GM18526 (cell line): ENCODE results near the gene KCNJ10.

Source experiments
- POLR2A ChIP-seq: IDR thresholded peaks from 3 replicates; pipeline ENCODE4 v1.6.1; 2011; ENCODE audit not compliant: insufficient read length; ENCODE audit errors: extremely low read depth

Gene KCNJ10

GRCh38 chr1:160069460-160070231, at the start of gene KCNJ10:
KCNJ10 (minus strand) TSS chr1:160070160; CDS start chr1:160042532, 27,628 bp downstream.
- no peak for TF ChIP-seq POLR2A

GRCh38 chr1:160118928-160119327, 49.0 kb upstream of the KCNJ10 start:
- no peak for TF ChIP-seq POLR2A

DNA sequence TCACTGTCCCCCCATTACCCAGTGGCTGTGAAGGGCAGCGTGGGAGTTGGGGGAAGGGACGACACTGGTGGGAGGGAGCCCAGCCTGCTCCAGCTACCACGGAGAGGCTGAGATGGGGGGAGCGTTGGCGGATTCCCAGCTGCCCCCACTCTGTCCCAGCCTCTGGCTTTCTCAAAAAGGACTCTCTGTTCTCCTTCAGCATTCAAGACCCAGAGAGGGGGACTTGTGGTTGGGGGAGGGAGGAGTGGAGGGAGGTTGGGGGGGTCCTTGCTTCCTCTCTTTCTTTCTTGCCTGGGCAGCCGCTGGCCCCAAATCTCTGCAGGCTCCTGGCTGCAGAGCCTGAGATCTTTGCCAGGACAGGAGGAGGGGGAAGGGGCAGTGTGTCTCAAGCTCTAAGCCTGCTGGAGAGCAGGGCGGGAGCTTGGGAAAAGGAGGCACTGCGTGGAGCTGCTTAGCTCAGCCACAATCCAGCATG, 47.8 kb upstream of the KCNJ10 start:
- TF ChIP-seq POLR2A = no peak

DNA sequence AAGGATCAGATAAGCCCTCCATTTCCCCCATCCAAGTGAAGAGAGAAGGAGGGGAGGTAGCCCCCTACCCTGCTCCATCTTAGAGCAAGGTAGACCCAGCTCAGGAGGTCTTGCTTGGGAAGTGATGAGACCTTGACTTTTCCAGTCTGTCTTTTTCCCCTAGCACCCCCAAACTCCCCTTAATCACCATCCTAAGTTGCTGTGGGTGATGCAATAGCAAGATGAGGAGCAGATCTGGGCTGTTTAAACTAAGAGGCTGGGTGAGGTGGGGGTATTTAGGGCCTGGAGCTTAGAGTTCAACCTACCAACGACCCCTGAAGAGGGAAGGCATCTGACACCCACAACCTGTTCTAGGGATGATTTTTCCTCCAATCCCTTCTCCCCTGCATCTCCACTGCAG, 47.3 kb upstream of the KCNJ10 start:
- no peak for TF ChIP-seq POLR2A

GRCh38 chr1:160116283-160117147, 46.6 kb upstream of the KCNJ10 start:
- no peak for TF ChIP-seq POLR2A

DNA sequence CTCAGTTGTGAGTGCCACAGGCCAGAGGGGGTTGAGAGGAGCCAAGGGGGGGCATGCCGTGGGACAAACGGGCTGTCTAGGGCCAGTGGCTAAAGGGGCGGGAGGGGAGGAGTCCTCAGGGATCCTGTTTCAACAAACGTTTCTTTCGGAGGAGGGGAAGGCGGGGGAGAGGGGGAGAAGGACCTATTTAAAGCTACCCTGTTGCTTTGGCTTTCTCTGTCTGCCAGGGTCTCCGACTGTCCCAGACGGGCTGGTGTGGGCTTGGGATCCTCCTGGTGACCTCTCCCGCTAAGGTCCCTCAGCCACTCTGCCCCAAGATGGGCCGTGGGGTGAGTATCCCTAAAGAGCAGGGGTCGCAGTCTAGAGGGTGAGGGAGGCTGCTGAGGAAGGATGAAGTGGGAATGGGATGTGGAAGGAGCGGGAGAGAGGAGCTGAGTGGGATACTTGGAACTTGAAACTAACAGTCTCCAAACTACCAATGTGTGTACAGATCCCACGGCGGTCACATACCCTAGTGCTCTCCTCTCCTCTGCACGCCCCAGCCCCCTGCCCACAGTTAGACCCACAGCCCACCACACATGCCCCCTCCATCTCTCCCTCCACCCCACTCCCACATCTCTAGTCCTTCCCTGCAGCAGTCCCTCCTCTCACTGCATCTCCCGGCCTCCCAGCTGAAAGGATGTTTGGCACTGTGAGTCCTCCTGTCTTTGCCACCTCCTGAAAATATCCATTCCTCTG, 45.8 kb upstream of the KCNJ10 start, which contains the start of gene ATP1A2:
Gene ATP1A2 (plus strand): TSS at position 215 of the 738 bp plus-strand sequence. CDS start 103 bp downstream, at position 318.
- no peak for TF ChIP-seq POLR2A

DNA sequence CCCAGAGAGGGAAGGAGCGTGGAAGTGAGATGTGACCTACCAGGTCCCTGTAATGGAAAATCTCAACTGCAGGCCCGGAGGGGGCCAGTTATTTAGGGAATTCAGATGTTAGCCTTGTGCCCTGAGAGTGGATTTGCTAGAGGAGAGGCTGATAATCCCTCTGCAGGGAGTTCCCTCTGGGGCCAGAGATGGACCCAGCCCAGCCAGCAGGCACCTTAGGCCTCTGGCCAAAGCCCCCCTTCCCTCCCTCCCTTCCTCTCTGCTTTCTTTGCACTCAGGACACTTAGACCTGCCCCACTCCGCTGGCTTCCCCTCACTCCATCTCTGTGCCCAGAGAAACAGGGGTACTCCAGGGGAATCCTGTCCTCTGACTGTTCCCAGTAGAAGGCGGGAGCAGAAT, 44.1 kb upstream of the KCNJ10 start:
- TF ChIP-seq POLR2A = no peak

DNA sequence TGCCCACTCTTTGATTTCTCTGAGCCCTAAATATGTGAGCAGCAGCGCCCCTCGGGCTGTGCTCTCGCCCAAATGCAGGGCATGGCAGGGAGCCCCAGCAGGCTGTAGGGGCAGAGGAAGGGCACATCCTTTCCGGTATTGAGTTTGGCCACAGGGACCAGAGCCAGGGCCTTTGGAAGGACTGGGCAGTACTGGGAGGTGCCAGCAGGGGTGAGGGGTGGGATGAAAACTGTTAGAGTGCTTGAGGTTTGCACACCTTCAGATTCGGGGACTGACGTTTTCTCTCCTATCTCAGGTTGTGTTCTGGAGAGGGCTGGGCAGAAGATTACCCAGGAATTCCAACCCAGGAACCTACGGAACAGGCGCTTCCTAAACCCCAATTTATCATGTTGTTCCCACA, 43.4 kb upstream of the KCNJ10 start:
- TF ChIP-seq POLR2A = no peak

DNA sequence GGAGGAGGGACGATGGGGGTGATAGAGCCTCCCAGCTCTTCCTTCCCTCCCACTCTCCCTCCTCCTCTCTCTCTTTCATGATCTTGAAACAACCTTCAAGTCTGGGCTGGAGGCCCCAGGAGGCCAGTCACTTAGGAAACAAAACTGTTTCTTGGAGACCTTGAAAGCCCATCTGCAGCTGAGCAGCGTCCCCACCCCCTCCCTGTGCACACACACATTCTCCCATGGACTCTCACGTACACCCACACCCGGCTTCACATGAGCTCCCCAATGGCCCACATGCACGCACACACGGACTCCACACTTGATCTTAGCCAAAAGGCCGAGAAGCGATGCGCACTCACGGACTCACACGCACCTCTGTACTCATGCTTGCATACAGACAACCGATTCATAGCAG, 42.4 kb upstream of the KCNJ10 start:
- TF ChIP-seq POLR2A = no peak

DNA sequence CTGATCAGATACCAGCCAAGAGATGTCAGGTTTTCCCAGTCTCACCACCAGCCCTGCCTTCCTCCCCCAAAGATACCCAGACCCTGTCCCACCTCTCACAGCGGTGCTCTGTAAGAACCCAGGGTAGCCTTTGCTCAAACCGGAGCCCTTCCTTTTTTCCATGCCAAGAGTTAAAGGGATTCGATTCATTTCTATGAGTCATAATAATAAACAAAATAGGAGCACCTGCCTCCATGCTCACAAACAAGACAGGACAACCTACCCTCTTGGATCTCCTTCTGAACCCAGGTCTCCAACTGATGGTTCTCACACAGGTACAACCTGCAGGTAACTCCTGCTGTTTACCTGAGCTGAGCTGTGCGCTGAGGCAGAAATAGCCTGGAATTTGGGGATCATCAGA, 39.7 kb upstream of the KCNJ10 start:
- no peak for TF ChIP-seq POLR2A

- no peak for TF ChIP-seq POLR2A
These were observed 39.1 kb upstream of the KCNJ10 start for GRCh38 chr1:160108888-160109662.

DNA sequence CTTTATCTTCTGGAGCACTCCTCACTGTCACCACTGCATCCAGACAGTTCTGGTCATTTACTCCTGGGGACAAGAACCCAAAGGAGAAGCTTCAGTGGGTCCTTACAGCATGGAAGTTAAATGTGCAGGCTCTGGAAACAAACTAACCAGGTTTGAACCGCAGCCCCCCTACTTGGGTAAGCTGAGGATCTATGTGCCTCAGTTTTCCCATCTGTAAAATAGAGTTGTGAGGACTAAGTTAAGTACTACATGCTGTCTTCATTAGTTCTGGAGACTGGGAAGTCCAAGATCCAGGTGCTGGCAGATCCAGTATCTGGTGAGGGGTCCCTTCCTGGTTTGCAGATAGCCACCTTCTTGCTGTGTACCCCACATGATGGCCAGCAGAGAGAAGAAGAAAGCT, 37.6 kb upstream of the KCNJ10 start:
- no peak for TF ChIP-seq POLR2A

- TF ChIP-seq POLR2A = no peak
These were observed 35.2 kb upstream of the KCNJ10 start for GRCh38 chr1:160105155-160105554.

GRCh38 chr1:160104486-160104885, 34.5 kb upstream of the KCNJ10 start:
- TF ChIP-seq POLR2A = no peak
